ENCODE data around the gene TOMT. TPM values are rescaled to one million over a fixed set of nuclear protein-coding genes. Genes with fewer than 3 reads are reported as not detected.

TOMT gene
- total and polyA plus RNA-seq, 2 experiments from 2014 or later: not detected

DNA sequence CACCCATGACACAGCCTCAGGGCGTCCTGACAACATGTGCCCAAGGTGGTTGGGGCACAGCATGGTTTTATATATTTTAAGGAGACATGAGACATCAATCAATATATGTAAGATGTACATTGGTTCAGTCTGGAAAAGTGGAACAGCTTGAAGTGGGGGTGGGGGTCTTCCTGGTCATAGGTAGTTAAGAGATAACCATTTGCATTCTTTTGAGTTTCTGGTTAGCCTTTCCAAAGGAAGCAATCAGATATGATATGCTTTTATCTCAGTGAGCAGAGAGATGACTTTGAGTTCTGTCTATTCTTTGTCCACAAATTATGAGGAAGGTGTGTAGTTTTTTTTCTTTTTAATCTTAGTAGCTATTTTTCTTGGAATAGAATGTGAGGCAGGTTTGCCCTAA lies 16.9 kb downstream of the TOMT start:
- H3K4me1 ChIP-seq (ENCODE audit: insufficient read depth): no peaks in the 10 kb centered on the region
- H3F3A ChIP-seq (ENCODE audit: insufficient read depth): no peaks in the 10 kb centered on the region
- H2AFZ ChIP-seq: no peak overlapping the region
- H3K27ac ChIP-seq: no peak overlapping the region
- in situ Hi-C loops (cut with MboI): no loop called here
- WGBS, 2 experiments (ENCODE audit: low coverage in 1 of 2, low lambda C conversion rate in 2 of 2, missing lambda C conversion rate in 2 of 2): 85 to 92% methylated on average over 1 of the region's 1 CpG
- no peaks in the 10 kb centered on the region for H3K79me2 ChIP-seq (ENCODE audit: insufficient read depth)
- H3K36me3 ChIP-seq (ENCODE audit: low read depth): no peaks in the 10 kb centered on the region
- H3K9me3 ChIP-seq (ENCODE audit: low read depth): no peaks in the 10 kb centered on the region
- H3K4me2 ChIP-seq (ENCODE audit: unreplicated experiment): no peak overlapping the region
- DNase-seq: no peak
- no peaks in the 10 kb centered on the region for H4K20me1 ChIP-seq (ENCODE audit: insufficient read depth)
- no peak for TF ChIP-seq EZH2 (IDR thresholded peaks at IDR 0.05; ENCODE audit: insufficient read depth, poor library complexity, severe bottlenecking)
- TF ChIP-seq EZH2phosphoT487 (IDR thresholded peaks at IDR 0.05; ENCODE audit: insufficient read depth, low read depth): no peak
- H3K27me3 ChIP-seq (replicated peaks; ENCODE audit: insufficient read depth): no peaks in the 10 kb centered on the region
- H3K4me3 ChIP-seq: no peak overlapping the region
- no peaks in the 10 kb centered on the region for H3K9me2 ChIP-seq (ENCODE audit: insufficient read depth)
- H3K9ac ChIP-seq: no peak overlapping the region

DNA sequence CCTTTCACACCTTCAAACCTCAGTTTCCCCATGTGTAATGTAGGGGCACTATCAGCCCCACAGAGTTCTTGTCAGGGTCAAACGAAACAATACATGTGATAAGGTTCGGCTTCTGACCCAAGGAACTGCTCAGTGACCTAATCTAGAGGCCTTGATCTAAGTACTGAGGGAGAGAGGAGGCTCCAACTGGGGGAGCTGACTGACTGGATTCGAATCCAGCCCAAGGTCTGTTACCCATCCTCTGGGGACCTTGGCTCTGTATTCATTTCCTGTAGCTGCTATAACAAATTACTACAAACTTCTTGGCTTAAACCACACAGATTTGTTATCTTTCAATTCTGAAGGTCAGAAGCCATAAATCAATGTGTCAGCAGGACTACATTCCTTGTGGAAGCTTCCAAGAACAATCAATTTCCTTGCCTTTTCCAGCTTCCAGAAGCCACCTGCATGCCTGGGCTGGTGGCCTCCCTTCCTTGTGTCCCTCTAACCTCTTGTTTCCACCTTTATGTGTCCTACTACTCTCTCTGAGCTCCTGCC lies 17.5 kb downstream of the TOMT start:
- H3K4me3 ChIP-seq: no peak overlapping the region
- no peak overlapping the region for H3K4me2 ChIP-seq (ENCODE audit: unreplicated experiment)
- no peaks in the 10 kb centered on the region for H3K4me1 ChIP-seq (ENCODE audit: insufficient read depth)
- no peak overlapping the region for H3K9ac ChIP-seq
- H3K9me2 ChIP-seq (ENCODE audit: insufficient read depth): no peaks in the 10 kb centered on the region
- no peaks in the 10 kb centered on the region for H3K27me3 ChIP-seq (replicated peaks; ENCODE audit: insufficient read depth)
- in situ Hi-C loops (cut with MboI): no loop called here
- H3K79me2 ChIP-seq (ENCODE audit: insufficient read depth): no peaks in the 10 kb centered on the region
- 60 to 64% methylated on average over 3 of the region's 3 CpGs for WGBS, 2 experiments (ENCODE audit: low coverage in 1 of 2, low lambda C conversion rate in 2 of 2, missing lambda C conversion rate in 2 of 2)
- no peaks in the 10 kb centered on the region for H3K9me3 ChIP-seq (ENCODE audit: low read depth)
- no peaks in the 10 kb centered on the region for H4K20me1 ChIP-seq (ENCODE audit: insufficient read depth)
- no peaks in the 10 kb centered on the region for H3K36me3 ChIP-seq (ENCODE audit: low read depth)
- H2AFZ ChIP-seq: no peak overlapping the region
- no peak overlapping the region for H3K27ac ChIP-seq
- H3F3A ChIP-seq (ENCODE audit: insufficient read depth): no peaks in the 10 kb centered on the region
- DNase-seq: no peak
- no peak for TF ChIP-seq EZH2phosphoT487 (IDR thresholded peaks at IDR 0.05; ENCODE audit: insufficient read depth, low read depth)
- no peak for TF ChIP-seq EZH2 (IDR thresholded peaks at IDR 0.05; ENCODE audit: insufficient read depth, poor library complexity, severe bottlenecking)

DNA sequence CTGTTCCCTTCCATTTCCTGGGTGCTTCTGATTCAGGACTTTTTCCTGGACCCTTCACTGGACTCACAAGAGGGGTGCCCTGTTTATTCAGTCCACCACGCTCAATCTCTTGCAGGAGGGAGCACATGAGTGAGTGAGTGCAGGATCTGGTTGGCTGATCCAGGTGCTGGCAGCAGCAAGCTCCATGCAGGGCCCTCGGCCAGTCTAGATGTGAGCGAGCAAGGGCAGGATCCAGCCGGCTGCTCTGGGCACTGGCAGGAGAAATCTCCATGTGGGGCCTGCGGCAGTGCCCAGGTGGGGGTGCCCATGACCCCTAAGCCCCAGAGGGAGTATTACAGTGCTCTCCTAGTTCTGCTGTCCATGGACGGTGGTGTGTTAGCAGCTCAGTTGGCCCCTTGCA lies 18.3 kb downstream of the TOMT start:
- no peak for DNase-seq
- Histone ChIP-seq H3K9ac (no peak overlapping the region), H3K36me3 (ENCODE audit: low read depth) (no peaks in the 10 kb centered on the region), H3K9me3 (ENCODE audit: low read depth) (no peaks in the 10 kb centered on the region), H3K4me2 (ENCODE audit: unreplicated experiment) (no peak overlapping the region), H4K20me1 (ENCODE audit: insufficient read depth) (no peaks in the 10 kb centered on the region), H3K79me2 (ENCODE audit: insufficient read depth) (no peaks in the 10 kb centered on the region), H3F3A (ENCODE audit: insufficient read depth) (no peaks in the 10 kb centered on the region), H2AFZ (no peak overlapping the region), H3K27ac (no peak overlapping the region), H3K4me3 (no peak overlapping the region), H3K9me2 (ENCODE audit: insufficient read depth) (no peaks in the 10 kb centered on the region), H3K27me3 (replicated peaks; ENCODE audit: insufficient read depth) (no peaks in the 10 kb centered on the region), H3K4me1 (ENCODE audit: insufficient read depth) (no peaks in the 10 kb centered on the region)
- 71 to 72% methylated on average over 6 of the region's 6 CpGs for WGBS, 2 experiments (ENCODE audit: low coverage in 1 of 2, low lambda C conversion rate in 2 of 2, missing lambda C conversion rate in 2 of 2)
- in situ Hi-C loops (cut with MboI): no loop called here
- no peak for TF ChIP-seq EZH2phosphoT487 (IDR thresholded peaks at IDR 0.05; ENCODE audit: insufficient read depth, low read depth)
- TF ChIP-seq EZH2 (IDR thresholded peaks at IDR 0.05; ENCODE audit: insufficient read depth, poor library complexity, severe bottlenecking): no peak

DNA sequence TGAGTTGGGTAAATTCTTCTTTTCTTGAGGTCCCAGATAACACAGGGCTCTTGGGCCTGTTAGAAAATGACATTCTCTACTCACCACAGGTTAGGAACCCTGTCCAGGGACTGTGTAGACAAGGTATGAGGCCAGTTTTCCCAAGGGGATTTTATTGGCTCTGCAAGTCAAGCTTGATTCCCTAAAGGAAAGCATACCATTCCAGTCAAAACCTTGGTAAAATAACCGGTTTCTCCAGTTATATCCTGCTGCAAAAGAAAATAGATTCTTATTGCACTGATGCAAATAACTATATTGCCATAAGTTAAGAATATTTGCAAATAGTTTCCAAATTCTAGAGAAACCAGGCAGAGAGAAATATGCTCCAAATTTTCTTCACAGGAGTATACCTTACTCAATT lies 20.2 kb downstream of the TOMT start:
- H2AFZ ChIP-seq: no peak overlapping the region
- no peak overlapping the region for H3K27ac ChIP-seq
- in situ Hi-C loops (cut with MboI): no loop called here
- TF ChIP-seq EZH2 (IDR thresholded peaks at IDR 0.05; ENCODE audit: insufficient read depth, poor library complexity, severe bottlenecking) (no peak), EZH2phosphoT487 (IDR thresholded peaks at IDR 0.05; ENCODE audit: insufficient read depth, low read depth) (no peak)
- no peaks in the 10 kb centered on the region for H4K20me1 ChIP-seq (ENCODE audit: insufficient read depth)
- H3K9me2 ChIP-seq (ENCODE audit: insufficient read depth): no peaks in the 10 kb centered on the region
- H3K9me3 ChIP-seq (ENCODE audit: low read depth): no peaks in the 10 kb centered on the region
- no peaks in the 10 kb centered on the region for H3K36me3 ChIP-seq (ENCODE audit: low read depth)
- no peaks in the 10 kb centered on the region for H3K4me1 ChIP-seq (ENCODE audit: insufficient read depth)
- H3K9ac ChIP-seq: no peak overlapping the region
- no peaks in the 10 kb centered on the region for H3K27me3 ChIP-seq (replicated peaks; ENCODE audit: insufficient read depth)
- 41 to 42% methylated on average over 1 of the region's 1 CpG for WGBS, 2 experiments (ENCODE audit: low coverage in 1 of 2, low lambda C conversion rate in 2 of 2, missing lambda C conversion rate in 2 of 2)
- H3K79me2 ChIP-seq (ENCODE audit: insufficient read depth): no peaks in the 10 kb centered on the region
- H3K4me2 ChIP-seq (ENCODE audit: unreplicated experiment): no peak overlapping the region
- no peak overlapping the region for H3K4me3 ChIP-seq
- H3F3A ChIP-seq (ENCODE audit: insufficient read depth): no peaks in the 10 kb centered on the region
- no peak for DNase-seq

DNA sequence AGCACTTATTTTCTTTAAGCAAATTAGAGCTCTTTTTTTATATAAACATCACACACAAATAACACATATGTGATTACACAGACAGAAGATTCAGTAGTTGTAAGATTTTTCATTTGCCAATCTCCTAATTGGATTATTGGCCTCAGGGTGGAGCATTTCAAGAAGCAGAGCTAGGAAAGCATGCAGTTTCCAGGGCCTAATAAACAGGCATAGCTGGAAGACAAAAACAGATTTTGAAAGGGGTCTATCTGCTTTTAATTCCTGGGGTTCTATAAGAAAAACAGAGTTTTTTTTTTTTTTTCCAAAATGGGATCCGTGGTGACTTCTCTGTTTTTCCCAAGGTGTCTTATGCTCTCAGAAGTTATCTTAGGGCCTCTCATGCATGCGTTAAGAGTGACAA lies 22.2 kb downstream of the TOMT start:
- Histone ChIP-seq H2AFZ (no peak overlapping the region), H3K36me3 (ENCODE audit: low read depth) (no peaks in the 10 kb centered on the region), H3K27me3 (replicated peaks; ENCODE audit: insufficient read depth) (no peaks in the 10 kb centered on the region), H3K4me2 (ENCODE audit: unreplicated experiment) (no peak overlapping the region), H3K79me2 (ENCODE audit: insufficient read depth) (no peaks in the 10 kb centered on the region), H3F3A (ENCODE audit: insufficient read depth) (no peaks in the 10 kb centered on the region), H3K4me1 (ENCODE audit: insufficient read depth) (no peaks in the 10 kb centered on the region), H3K9me2 (ENCODE audit: insufficient read depth) (no peaks in the 10 kb centered on the region), H3K9ac (no peak overlapping the region), H4K20me1 (ENCODE audit: insufficient read depth) (no peaks in the 10 kb centered on the region), H3K9me3 (ENCODE audit: low read depth) (no peaks in the 10 kb centered on the region), H3K27ac (no peak overlapping the region), H3K4me3 (no peak overlapping the region)
- no peak for DNase-seq
- in situ Hi-C loops (cut with MboI): no loop called here
- no peak for TF ChIP-seq EZH2 (IDR thresholded peaks at IDR 0.05; ENCODE audit: insufficient read depth, poor library complexity, severe bottlenecking)
- TF ChIP-seq EZH2phosphoT487 (IDR thresholded peaks at IDR 0.05; ENCODE audit: insufficient read depth, low read depth): no peak
- WGBS, 2 experiments (ENCODE audit: low coverage in 1 of 2, low lambda C conversion rate in 2 of 2, missing lambda C conversion rate in 2 of 2): 39 to 41% methylated on average over 2 of the region's 2 CpGs

Data from GM23248 (cell line).